Chondrocyte (in vitro differentiated cells): ENCODE measurements around the gene CTIF. TPM values are rescaled to one million over a fixed set of nuclear protein-coding genes. Genes with fewer than 3 reads are reported as not detected.

Experiments
- DNase-seq: peaks from one replicate; pipeline ENCODE4 v3.0.0; 2021; ENCODE audit warnings: mixed read lengths, low spot score
- H3K27ac Mint-ChIP-seq: one replicate; pipeline ENCODE4 v1.8.0; 2021; ENCODE audit warnings: mild to moderate bottlenecking, moderate library complexity, mixed read lengths; ENCODE audit not compliant: unreplicated experiment
- H3K27me3 Mint-ChIP-seq: 2 replicates; pipeline ENCODE4 v1.8.0; 2021; ENCODE audit warnings: low read depth, mixed read lengths
- H3K36me3 Mint-ChIP-seq: 2 replicates; pipeline ENCODE4 v1.8.0; 2021; ENCODE audit warnings: low read depth, mixed read lengths
- H3K4me1 Mint-ChIP-seq: 2 replicates; pipeline ENCODE4 v1.8.0; 2021; ENCODE audit warnings: low read depth, mild to moderate bottlenecking, mixed read lengths
- H3K4me3 Mint-ChIP-seq: one replicate; pipeline ENCODE4 v1.8.0; 2021; ENCODE audit warnings: mild to moderate bottlenecking, moderate library complexity, mixed read lengths; ENCODE audit not compliant: unreplicated experiment
- H3K9me3 Mint-ChIP-seq: 2 replicates; pipeline ENCODE4 v1.8.0; 2021; ENCODE audit warnings: low read depth, mixed read lengths
- total RNA-seq: library from RNA; stranded (reverse); gene quantifications from 3 replicates; pipeline ENCODE4 v1.2.1, GENCODE V29; 2021
- TF ChIP-seq, protein P1 (sequence below): fragments of 200-600 bp; sonication (generic); IDR thresholded peaks from 2 replicates; pipeline ENCODE4 v1.5.0; 2021; ENCODE audit warnings: antibody characterized with exemption, mild to moderate bottlenecking, moderate library complexity

Gene CTIF
- total RNA-seq, 1 donor from 2014 or later, result 184 TPM

DNA sequence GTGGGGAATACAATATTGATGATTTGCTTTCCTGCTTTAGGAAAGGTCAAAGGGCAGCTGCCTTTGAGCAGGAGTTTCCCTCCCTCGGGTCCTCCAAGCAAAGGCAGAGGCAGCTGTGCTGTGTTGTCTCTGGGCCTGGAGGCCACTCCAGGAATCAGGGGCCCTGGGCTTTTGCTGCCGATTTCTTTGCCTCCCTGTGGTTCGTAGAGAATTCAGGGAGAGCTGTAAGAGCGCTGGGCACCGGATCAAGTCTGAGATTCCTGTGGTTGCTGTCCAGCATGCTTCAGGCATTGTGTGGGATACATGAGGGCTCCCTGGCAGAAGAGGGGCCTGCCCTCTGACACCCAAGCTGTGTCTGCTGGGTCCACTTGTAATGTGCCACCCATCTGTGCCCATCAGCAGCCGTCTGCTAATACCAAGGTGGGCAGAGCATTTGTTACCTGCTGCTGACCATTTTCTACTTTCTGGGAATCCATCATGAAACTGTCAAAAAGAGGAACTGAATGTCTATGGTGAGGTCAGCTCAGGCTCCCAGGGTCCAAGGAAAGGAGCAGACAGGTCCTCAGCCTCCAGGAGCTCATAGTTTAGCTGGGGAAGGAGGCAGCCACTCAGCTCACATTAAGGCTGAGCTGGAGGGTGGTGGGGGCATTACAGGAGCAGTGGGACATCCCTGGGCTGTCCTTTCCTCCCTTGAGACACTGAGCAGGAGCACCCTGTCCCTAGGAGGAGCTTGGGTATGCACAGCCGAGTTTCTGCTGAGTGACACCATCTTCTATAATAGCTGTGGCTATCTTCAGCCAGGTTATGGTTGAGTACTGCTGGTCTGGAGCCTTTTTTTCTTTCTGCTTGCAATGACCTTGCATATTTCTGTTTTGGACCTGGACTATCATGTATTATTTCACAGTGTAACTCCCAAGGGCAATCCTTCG lies 68.5 kb downstream of the CTIF start:
- TF ChIP-seq, protein P1, sequence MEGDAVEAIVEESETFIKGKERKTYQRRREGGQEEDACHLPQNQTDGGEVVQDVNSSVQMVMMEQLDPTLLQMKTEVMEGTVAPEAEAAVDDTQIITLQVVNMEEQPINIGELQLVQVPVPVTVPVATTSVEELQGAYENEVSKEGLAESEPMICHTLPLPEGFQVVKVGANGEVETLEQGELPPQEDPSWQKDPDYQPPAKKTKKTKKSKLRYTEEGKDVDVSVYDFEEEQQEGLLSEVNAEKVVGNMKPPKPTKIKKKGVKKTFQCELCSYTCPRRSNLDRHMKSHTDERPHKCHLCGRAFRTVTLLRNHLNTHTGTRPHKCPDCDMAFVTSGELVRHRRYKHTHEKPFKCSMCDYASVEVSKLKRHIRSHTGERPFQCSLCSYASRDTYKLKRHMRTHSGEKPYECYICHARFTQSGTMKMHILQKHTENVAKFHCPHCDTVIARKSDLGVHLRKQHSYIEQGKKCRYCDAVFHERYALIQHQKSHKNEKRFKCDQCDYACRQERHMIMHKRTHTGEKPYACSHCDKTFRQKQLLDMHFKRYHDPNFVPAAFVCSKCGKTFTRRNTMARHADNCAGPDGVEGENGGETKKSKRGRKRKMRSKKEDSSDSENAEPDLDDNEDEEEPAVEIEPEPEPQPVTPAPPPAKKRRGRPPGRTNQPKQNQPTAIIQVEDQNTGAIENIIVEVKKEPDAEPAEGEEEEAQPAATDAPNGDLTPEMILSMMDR, result peak; percentile 26

DNA sequence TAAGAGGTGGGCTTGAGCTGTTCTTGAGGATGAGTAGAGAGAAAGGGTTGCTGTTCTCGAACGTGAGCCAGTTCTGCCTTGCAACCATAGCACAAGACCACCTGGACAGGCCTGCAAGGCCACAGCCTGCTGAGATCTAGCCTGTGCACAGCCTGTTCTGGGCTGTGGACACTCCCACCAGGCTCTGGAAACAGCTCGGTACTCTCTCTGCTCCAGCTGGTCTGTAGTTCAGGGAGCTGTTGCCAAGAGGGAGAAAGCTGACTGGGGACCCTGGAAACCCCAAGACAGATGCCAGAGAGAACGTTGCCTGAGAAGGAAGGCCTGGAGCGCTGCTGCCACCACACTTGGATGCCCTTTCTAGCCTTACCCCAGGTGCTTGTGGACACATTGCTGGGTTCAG lies 69.8 kb downstream of the CTIF start:
- Mint-ChIP-seq H3K27ac (peak overlapping the region; percentile 34), H3K4me3 (no peak overlapping the region)

More for the DNA sequence above, 68.5 kb downstream of the CTIF start:
- H3K4me1 Mint-ChIP-seq, result peaks cover 75% of the 10 kb centered on the region
- peak overlapping the region; percentile 94 for H3K27ac Mint-ChIP-seq
- H3K27me3 Mint-ChIP-seq, result no peaks in the 10 kb centered on the region
- H3K36me3 Mint-ChIP-seq, result no peaks in the 10 kb centered on the region
- H3K4me3 Mint-ChIP-seq, result peak overlapping the region; percentile 5
- H3K9me3 Mint-ChIP-seq, result no peaks in the 10 kb centered on the region
- DNase-seq, result no peak

DNA sequence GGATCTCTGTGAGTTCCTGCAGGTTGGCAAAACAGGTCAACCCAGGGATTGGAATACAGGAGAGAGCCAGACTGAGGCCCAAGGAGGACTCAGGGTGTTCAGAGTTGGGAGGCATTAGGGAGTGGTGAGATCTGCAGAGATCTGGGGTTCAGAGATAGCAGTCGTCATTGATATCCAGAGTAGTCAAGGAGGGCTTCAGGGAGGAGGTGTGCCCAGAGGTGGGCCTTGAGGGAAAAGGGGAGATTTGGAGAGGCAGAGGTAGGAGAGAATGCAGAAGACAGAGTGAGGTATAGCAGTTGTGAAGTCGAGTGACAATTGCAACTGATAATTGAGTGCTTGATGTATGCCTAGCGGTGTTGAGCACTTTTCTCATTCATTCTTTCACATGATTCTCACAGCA lies 70.3 kb downstream of the CTIF start:
- Mint-ChIP-seq H3K36me3 (no peaks in the 10 kb centered on the region), H3K4me1 (peaks cover 89% of the 10 kb centered on the region), H3K27me3 (no peaks in the 10 kb centered on the region), H3K9me3 (no peaks in the 10 kb centered on the region), H3K4me3 (no peak overlapping the region), H3K27ac (peak overlapping the region; percentile 34)
- DNase-seq, result peak; percentile 22
- TF ChIP-seq, protein P1, result no peak

More for the DNA sequence above, 69.8 kb downstream of the CTIF start:
- Mint-ChIP-seq H3K36me3 (no peaks in the 10 kb centered on the region), H3K9me3 (no peaks in the 10 kb centered on the region), H3K27me3 (no peaks in the 10 kb centered on the region), H3K4me1 (peaks cover 84% of the 10 kb centered on the region)
- no peak for DNase-seq
- TF ChIP-seq, protein P1, result no peak

DNA sequence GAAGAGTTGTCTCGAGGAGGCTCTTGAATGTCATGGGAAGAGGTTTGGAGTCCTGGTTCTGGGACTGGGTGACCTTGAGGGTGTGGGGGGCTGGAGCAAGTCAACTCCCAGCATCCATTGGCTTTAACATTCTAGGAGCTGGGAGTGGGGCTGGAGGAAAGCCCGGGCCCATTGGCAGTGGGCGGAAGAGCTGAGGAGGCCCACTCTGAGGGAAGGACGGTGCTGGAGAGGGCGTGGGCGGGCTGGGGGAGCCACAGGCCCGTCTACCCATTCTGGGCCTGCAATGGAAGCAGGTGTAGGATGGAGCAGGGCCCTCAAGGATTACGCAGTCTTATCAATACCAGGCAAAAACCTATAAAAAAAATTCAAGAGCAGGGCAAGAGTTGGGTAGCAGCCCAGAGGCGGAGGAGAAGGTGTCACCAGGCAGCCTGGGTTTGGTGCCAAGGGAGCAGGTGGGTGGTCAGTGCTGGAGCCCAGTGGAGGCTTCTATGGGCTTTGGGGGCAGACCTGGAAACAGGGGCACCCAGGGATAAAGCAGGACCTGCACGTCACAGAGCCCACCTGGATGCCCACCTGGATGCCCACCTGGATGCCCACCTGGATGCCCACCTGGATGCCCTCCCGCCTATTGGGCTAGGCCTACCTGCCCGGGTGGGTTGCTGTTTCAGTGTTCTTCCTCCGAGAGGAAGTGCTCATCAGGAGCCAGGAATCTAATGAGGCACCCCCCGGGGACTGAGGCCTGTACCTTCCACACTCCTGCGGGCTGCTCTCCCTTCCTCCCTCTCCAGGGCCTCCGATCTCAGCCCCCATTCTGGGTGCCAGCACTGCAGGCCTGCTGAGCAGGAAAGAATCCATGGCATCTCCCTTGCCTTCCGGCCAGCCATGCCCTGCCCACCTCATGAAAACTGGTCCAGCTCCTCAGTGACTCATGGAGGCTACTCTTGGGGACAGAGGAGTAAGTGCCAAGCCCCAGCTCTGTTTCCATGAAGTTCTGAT lies 71.3 kb downstream of the CTIF start:
- H3K27ac Mint-ChIP-seq, result peak overlapping the region; percentile 86
- H3K36me3 Mint-ChIP-seq, result no peaks in the 10 kb centered on the region
- H3K27me3 Mint-ChIP-seq, result no peaks in the 10 kb centered on the region
- peak; percentile 80 for DNase-seq
- H3K4me3 Mint-ChIP-seq, result peak overlapping the region; percentile 31
- H3K4me1 Mint-ChIP-seq, result peaks cover 91% of the 10 kb centered on the region
- H3K9me3 Mint-ChIP-seq, result no peaks in the 10 kb centered on the region
- TF ChIP-seq, protein P1, result no peak

DNA sequence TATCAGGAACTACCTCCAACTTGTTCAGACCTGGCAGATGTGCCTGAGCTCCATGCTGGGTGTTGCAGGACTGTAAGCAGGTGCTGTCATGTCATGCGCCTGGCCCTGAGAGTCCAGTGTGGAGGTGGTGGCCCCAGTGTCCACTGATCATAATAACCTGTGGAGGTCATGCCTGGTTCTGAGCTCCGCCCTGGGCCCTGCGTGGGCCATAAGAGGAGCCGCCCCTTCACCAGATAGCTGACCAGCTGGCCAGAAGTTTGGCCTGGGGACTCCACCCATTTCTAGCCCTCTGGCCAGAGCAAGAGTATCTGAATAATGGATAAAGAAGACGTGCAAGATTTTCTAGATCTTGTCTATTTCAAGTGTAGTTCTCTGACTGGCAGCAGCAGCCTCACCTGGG lies 72.4 kb downstream of the CTIF start:
- Mint-ChIP-seq H3K4me3 (no peak overlapping the region), H3K9me3 (no peaks in the 10 kb centered on the region), H3K36me3 (no peaks in the 10 kb centered on the region), H3K4me1 (peaks cover 82% of the 10 kb centered on the region), H3K27ac (no peak overlapping the region), H3K27me3 (no peaks in the 10 kb centered on the region)
- TF ChIP-seq, protein P1, result no peak
- DNase-seq, result no peak
